ENCODE results near the gene OVCA2.
A peak's percentile ranks its signal among the peaks of the same experiment; 100 is the strongest.
"Not testable (repeated sequence)": the region's sequence is repeated elsewhere in the genome, so short reads cannot be mapped to it uniquely, and the experiment has no call there.

The OVCA2 gene

GRCh38 chr17:2008332-2009126, 33.3 kb upstream of the OVCA2 start:
- H3K4me3 ChIP-seq (replicated peaks in 1 of 2; ENCODE audit: low read depth in 2 of 2, low read length in 2 of 2): no peak overlapping the region
- no peak for DNase-seq (ENCODE audit: low read depth in 2 of 2)
- no peak for TF ChIP-seq CTCF (IDR thresholded peaks at IDR 0.05; ENCODE audit: low read depth, low read length)

DNA sequence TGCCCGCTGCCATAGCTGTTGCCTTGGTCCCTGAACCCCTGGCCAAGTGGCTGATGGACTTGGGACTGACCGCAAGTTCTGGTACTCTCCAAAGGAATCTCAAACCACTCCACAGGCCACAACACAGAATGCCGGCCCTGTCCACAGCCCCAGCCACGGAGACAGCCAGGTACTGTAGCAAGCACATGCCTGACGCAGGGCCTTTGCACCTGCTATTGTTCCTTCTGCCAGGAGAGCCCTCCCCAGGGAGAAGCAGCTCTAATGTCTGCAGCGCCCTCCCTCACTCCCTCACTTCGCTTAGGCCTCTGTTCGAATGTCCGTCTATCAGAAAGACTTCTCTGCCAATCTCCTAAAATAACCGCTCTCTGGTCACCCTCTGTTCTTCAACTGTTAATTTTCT, 32.1 kb upstream of the OVCA2 start:
- no peak for DNase-seq (ENCODE audit: low read depth in 2 of 2)
- TF ChIP-seq CTCF (IDR thresholded peaks at IDR 0.05; ENCODE audit: low read depth, low read length): no peak
- no peak overlapping the region for H3K4me3 ChIP-seq (replicated peaks in 1 of 2; ENCODE audit: low read depth in 2 of 2, low read length in 2 of 2)

GRCh38 chr17:2011411-2012371, 30.1 kb upstream of the OVCA2 start:
- peak; percentile 22 to 65 for DNase-seq (ENCODE audit: low read depth in 2 of 2)
- TF ChIP-seq CTCF (IDR thresholded peaks at IDR 0.05; ENCODE audit: low read depth, low read length): no peak
- H3K4me3 ChIP-seq (replicated peaks in 1 of 2; ENCODE audit: low read depth in 2 of 2, low read length in 2 of 2): no peak overlapping the region

DNA sequence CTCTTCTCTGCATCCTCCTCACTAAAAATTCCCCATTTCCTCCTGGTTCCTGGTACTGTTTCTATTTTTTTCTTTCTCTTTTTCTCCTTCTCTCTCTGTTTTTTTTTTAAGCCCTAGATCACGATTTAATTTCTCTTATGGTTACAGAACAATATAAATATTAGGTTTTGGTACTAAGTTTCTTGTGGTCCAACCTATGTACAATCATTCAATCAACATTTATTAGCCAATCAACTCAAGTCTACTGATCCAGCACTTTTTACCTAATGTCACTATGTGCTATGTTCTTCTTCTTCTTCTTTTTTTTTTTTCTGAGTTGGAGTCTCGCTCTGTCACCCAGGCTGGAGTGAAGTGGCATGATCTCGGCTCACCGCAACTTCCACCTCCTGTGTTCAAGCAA, 29.3 kb upstream of the OVCA2 start:
- DNase-seq (ENCODE audit: low read depth in 2 of 2): no peak
- no peak for TF ChIP-seq CTCF (IDR thresholded peaks at IDR 0.05; ENCODE audit: low read depth, low read length)
- no peak overlapping the region for H3K4me3 ChIP-seq (replicated peaks in 1 of 2; ENCODE audit: low read depth in 2 of 2, low read length in 2 of 2)

- DNase-seq (ENCODE audit: low read depth in 2 of 2); H3K4me3 ChIP-seq (replicated peaks in 1 of 2; ENCODE audit: low read depth in 2 of 2, low read length in 2 of 2): not testable (repeated sequence)
Observed at GRCh38 chr17:2013220-2013993, 28.4 kb upstream of the OVCA2 start.

GRCh38 chr17:2013994-2014317, 27.9 kb upstream of the OVCA2 start:
- TF ChIP-seq CTCF (IDR thresholded peaks at IDR 0.05; ENCODE audit: low read depth, low read length): no peak
- DNase-seq (ENCODE audit: low read depth in 2 of 2): no peak
- H3K4me3 ChIP-seq (replicated peaks in 1 of 2; ENCODE audit: low read depth in 2 of 2, low read length in 2 of 2): no peak overlapping the region
